Measurements from ENCODE around the gene CIDEB. TPM values are rescaled to one million over a fixed set of nuclear protein-coding genes. Genes with fewer than 3 reads are reported as not detected.
"Not testable (repeated sequence)": the region's sequence is repeated elsewhere in the genome, so short reads cannot be mapped to it uniquely, and the experiment has no call there.

Gene CIDEB
- total RNA-seq = 10 to 100 TPM; 24.5 to 44.2 TPM

DNA sequence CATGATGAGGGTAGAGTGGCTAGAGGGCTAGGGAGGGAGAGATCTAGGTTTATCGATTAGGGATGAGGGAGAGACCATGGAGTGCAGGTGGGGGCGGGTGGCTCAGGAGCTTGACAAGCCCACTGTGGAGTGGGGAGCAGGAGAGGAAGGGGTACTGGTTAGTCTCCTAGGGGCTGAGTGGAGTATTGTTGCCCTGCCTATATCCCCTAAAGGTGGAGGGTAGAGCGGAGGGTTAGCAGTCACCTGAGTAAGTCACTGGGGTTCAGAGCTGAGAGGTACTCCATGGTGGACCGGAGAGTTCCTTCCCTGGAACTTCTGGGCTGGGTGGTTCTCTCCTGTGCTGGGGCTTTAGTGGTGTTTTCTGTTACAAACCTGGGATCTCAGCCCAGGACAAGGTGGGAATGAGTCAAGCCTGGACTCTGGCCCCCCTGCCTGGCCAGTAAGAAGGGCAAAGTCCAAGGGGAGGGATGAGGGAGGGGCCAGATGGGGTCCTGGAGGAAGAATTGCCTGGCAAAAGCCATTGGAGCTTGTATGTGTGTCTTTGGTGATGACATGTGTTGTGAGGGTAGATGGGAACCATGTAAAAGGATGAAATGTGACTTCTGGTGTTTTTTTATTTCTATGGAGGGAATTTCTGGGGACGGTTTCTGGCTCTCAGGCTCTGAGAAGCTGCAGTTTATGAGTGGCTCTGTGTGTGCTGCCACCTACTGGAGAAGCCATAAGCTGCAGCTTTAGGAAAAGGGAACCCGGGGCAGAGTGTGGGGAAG is at the start of gene CIDEB:
TSS of gene CIDEB (minus strand) at position 403 of the 767 bp plus-strand sequence. CDS start at position 284, 119 bp downstream.
- H3K4me3 Mint-ChIP-seq = no peak within 1 kb of the TSS
- no peaks in the 10 kb centered on the region for H3K27me3 Mint-ChIP-seq
- H3K9me3 Mint-ChIP-seq (ENCODE audit: low read depth) = no peaks in the 10 kb centered on the region
- peaks cover 41% of the 10 kb centered on the region for H3K36me3 Mint-ChIP-seq
- CTCF ChIA-PET = interaction anchor here (0.6 to 20.8 kb wide), 34 partner anchors 9 to 249 kb away, joined by 3 to 541 read pairs (median 6); partner anchors contain the start of genes ADCY4, CBLN3, CHMP4A and DHRS1
- DNase-seq (peak; percentile 76), ATAC-seq (no peak)
- peaks cover 42% of the 10 kb centered on the region for H3K4me1 Mint-ChIP-seq
- peak within 1 kb of the TSS; percentile 67 for H3K27ac Mint-ChIP-seq

DNA sequence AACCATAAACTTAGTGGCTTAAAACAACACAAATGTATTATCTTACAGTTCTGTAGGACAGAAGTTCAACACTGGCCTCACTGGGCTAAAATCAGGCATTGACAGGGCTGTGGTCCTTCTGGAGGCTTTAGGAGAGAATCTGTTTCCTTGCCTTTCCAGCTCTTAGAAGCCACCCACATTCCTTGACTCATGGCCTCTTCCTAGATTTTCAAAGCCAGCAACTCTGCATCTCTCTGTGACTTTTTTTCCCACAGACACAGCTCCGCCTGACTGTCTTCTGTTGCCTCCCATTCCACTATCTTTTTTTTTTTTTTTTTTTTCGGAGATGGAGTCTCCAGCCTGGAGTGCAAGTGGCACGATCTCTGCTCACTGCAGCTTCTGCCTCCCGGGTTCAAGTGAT is 48.4 kb upstream of the CIDEB start:
- CTCF ChIA-PET = interaction anchor here (0.6 kb wide), 1 partner anchor 10 kb away, joined by 3 read pairs; no protein-coding TSS in a partner anchor
- Mint-ChIP-seq H3K27ac (no peak overlapping the region), H3K9me3 (ENCODE audit: low read depth) (no peaks in the 10 kb centered on the region), H3K36me3 (no peaks in the 10 kb centered on the region), H3K4me3 (no peak overlapping the region), H3K4me1 (no peaks in the 10 kb centered on the region), H3K27me3 (peaks cover 47% of the 10 kb centered on the region)
- ATAC-seq = no peak
- DNase-seq = no peak

- no peaks in the 10 kb centered on the region for H3K36me3 Mint-ChIP-seq
- CTCF ChIA-PET = no interaction called here
- ATAC-seq (no peak), DNase-seq (no peak)
- no peaks in the 10 kb centered on the region for H3K9me3 Mint-ChIP-seq (ENCODE audit: low read depth)
- H3K4me3 Mint-ChIP-seq = no peak overlapping the region
- peaks cover 50% of the 10 kb centered on the region for H3K27me3 Mint-ChIP-seq
- no peaks in the 10 kb centered on the region for H3K4me1 Mint-ChIP-seq
- no peak overlapping the region for H3K27ac Mint-ChIP-seq
Observed at GRCh38 chr14:24355009-24355408, 47.2 kb upstream of the CIDEB start.

DNA sequence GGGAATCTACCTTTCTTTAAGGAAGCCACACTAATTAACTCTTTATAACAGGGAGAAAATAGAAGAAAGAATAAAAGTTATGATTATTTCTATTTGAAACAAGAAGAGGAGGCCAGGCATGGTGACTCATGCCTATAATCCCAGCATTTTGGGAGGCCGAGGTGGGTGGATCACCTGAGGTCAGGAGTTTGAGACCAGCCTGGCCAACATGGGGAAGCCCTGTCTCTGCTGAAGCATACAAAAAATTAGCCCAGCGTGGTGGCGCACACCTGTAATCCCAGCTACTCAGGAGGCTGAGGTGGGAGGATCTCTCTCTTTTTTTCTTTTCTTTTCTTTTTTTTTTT is 46.7 kb upstream of the CIDEB start:
- peaks cover 50% of the 10 kb centered on the region for H3K27me3 Mint-ChIP-seq
- DNase-seq; H3K27ac Mint-ChIP-seq; H3K4me3 Mint-ChIP-seq; H3K4me1 Mint-ChIP-seq; CTCF ChIA-PET; H3K36me3 Mint-ChIP-seq; H3K9me3 Mint-ChIP-seq (ENCODE audit: low read depth); ATAC-seq: not testable (repeated sequence)

DNA sequence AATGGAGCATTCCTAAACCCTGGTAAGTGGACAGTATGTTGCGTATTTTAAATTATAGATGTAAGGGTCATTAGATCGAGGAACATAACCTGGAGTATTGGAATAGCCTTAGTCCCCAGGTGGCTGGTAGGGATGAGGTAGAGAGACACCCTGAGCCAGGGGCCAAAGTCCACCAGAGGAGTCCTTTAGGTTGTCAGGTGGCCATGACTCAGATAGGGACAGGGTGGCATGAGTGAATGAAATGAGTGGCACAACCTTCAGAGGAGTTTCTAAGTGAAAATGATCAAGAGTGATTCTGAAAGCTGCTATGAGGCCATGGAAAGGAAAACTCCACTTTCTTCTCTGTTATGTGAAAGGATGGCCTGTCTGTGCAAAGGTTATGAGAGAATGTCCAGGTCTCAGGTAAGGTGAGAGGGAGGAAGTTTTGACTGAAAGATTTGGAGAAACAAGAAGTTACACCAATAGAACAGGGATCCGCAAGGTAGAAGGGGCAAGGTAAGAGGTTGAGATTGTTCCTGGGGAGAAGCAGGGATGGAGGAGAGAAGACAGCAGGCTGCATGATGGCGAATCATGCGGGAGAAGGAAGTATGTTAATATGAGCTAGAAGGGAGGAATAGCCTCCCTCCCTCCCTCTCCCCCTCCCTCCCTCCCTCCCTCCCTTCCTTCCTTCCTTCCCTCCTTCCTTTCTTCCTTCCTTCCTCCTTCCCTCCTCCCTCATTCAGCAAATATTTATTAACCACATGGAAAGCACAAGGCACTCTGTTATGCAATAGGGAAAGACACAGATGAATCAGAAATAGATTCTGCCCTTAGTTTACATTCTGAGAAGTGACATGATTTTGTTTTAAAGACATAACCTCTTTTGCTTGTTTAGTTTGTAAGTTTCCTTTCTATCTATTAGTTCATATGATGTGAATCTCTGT is 46.0 kb upstream of the CIDEB start:
- no peak for ATAC-seq
- no peaks in the 10 kb centered on the region for H3K4me1 Mint-ChIP-seq
- H3K9me3 Mint-ChIP-seq (ENCODE audit: low read depth) = no peaks in the 10 kb centered on the region
- H3K27me3 Mint-ChIP-seq = peaks cover 55% of the 10 kb centered on the region
- no peak for DNase-seq
- no peak overlapping the region for H3K4me3 Mint-ChIP-seq
- H3K36me3 Mint-ChIP-seq = no peaks in the 10 kb centered on the region
- CTCF ChIA-PET = no interaction called here
- no peak overlapping the region for H3K27ac Mint-ChIP-seq

DNA sequence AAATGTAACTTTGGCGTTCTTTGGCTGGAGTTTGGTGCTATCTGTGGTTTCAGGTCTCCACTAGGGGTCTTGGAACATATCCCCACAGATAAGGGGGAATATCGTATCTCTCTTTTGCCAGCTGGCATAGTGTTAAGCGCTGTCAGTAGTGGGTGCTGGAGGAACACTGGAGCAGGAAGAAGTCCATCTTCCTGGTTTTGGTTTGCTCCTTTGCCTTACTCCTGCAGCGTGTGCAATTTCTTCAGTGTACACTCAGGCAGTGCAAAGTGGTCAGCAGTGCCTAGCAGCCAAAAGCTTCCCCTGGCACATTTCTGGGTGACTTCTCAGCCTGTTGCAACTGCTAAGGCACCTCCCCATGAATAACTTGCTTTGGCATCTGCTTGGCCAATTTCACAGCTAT is 43.7 kb upstream of the CIDEB start:
- CTCF ChIA-PET = interaction anchor here (1.9 to 2.1 kb wide), 2 partner anchors 18 to 80 kb away, joined by 10 read pairs; no protein-coding TSS in a partner anchor
- no peak for ATAC-seq
- no peak overlapping the region for H3K27ac Mint-ChIP-seq
- no peak overlapping the region for H3K4me3 Mint-ChIP-seq
- H3K27me3 Mint-ChIP-seq = peaks cover 55% of the 10 kb centered on the region
- no peak for DNase-seq
- no peaks in the 10 kb centered on the region for H3K4me1 Mint-ChIP-seq
- H3K9me3 Mint-ChIP-seq (ENCODE audit: low read depth) = no peaks in the 10 kb centered on the region
- no peaks in the 10 kb centered on the region for H3K36me3 Mint-ChIP-seq

- Mint-ChIP-seq H3K4me3 (no peak overlapping the region), H3K9me3 (ENCODE audit: low read depth) (no peaks in the 10 kb centered on the region), H3K4me1 (no peaks in the 10 kb centered on the region), H3K27ac (no peak overlapping the region), H3K27me3 (peaks cover 61% of the 10 kb centered on the region), H3K36me3 (no peaks in the 10 kb centered on the region)
- DNase-seq = no peak
- ATAC-seq = no peak
- CTCF ChIA-PET = interaction anchor here (2.0 kb wide), 1 partner anchor 16 kb away, joined by 7 read pairs; no protein-coding TSS in a partner anchor
Observed at GRCh38 chr14:24349742-24350141, 42.0 kb upstream of the CIDEB start.

DNA sequence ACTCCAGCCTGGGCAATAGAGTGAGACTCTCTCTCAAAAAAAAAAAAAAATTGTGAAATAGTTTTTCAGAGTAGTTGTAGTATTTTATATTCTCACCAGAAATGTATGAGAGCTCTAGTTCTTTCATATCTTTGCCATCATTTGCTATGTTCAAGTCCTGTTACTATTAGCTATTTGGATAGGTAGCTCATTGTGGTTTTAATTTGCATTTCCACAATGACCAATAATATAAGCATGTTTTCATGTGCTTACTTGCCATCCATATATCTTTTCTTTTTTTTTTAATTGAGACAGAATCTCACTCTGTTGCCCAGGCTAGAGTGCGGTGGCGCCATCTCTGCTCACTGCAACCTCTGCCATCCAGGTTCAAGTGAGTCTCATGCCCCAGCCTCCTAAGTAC is 40.4 kb upstream of the CIDEB start:
- Mint-ChIP-seq H3K4me1 (peaks cover 3% of the 10 kb centered on the region), H3K36me3 (no peaks in the 10 kb centered on the region), H3K9me3 (ENCODE audit: low read depth) (no peaks in the 10 kb centered on the region), H3K27me3 (peaks cover 66% of the 10 kb centered on the region), H3K4me3 (no peak overlapping the region), H3K27ac (no peak overlapping the region)
- DNase-seq (no peak), ATAC-seq (no peak)
- CTCF ChIA-PET = interaction anchor here (1.4 to 5.6 kb wide), 3 partner anchors 15 to 84 kb away, joined by 4 to 30 read pairs (median 11); no protein-coding TSS in a partner anchor

DNA sequence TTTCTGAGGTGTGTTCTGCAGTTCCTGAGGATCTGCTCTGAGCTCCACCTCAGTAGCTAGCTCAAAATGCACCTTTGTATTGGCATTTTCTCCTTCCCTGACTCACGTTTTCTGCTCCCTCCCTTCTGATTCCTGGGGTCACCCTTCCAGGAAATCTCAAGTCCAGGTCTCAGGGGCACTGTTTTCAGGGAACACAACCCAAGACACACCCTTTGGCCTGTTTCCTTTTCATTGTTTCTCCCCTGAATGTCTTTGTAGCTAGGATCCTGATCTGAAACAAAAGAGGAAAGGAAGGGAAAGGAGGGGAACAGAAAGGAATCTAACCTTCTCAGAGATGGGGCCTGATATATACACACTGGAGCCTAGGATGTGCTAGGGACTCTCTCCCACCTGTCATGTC is 39.4 kb upstream of the CIDEB start:
- no peak for DNase-seq
- no peak overlapping the region for H3K4me3 Mint-ChIP-seq
- peaks cover 3% of the 10 kb centered on the region for H3K4me1 Mint-ChIP-seq
- H3K27me3 Mint-ChIP-seq = peaks cover 62% of the 10 kb centered on the region
- no peak overlapping the region for H3K27ac Mint-ChIP-seq
- no peak for ATAC-seq
- H3K9me3 Mint-ChIP-seq (ENCODE audit: low read depth) = no peaks in the 10 kb centered on the region
- CTCF ChIA-PET = interaction anchor here (1.4 to 5.6 kb wide), 3 partner anchors 14 to 85 kb away, joined by 4 to 30 read pairs (median 11); no protein-coding TSS in a partner anchor
- H3K36me3 Mint-ChIP-seq = no peaks in the 10 kb centered on the region

DNA sequence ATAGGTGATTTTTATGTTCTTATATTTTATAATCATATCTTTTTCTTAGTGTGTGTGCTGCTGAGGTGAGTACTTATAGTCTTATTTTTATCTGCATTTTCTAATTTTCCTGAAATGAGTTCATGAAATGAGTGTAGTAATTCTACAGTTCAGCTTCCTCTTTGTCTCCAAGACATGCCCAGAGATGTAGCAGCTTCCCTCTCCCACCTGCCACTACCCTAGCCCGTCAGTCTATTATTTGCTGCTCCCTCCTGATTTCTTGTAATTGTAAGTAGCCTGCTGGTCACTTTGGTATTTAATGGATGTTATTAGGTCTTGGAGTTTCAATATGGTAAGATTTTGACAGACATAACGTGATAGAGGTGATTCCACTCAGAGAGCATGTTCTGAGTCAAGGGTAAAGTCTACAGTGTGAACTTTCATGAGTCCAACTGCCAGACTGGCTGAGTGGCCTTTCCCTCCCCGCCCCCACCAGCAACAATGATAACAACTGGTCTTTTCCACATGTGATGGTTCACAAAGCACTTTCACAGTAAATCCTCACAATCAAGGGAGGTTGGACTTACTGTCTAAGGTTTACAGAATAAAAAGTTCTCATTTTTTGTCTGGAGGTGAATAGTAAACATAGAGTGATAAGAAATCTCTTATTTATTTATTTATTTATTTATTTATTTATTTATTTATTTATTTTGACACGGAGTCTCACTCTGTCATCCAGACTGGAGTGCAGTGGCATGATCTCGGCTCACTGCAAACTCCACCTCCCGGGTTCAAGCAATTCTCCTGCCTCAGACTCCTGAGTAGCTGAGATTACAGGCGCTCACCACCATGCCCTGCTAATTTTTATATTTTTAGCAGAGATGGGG is 36.3 kb upstream of the CIDEB start:
- H3K4me1 Mint-ChIP-seq = peaks cover 13% of the 10 kb centered on the region
- no peak for ATAC-seq
- CTCF ChIA-PET = interaction anchor here (0.9 to 5.6 kb wide), 4 partner anchors 11 to 88 kb away, joined by 3 to 30 read pairs (median 4); no protein-coding TSS in a partner anchor

GRCh38 chr14:24342889-24343288 is 35.1 kb upstream of the CIDEB start:
- no peaks in the 10 kb centered on the region for H3K9me3 Mint-ChIP-seq (ENCODE audit: low read depth)
- peaks cover 32% of the 10 kb centered on the region for H3K27me3 Mint-ChIP-seq
- H3K36me3 Mint-ChIP-seq = peaks cover 7% of the 10 kb centered on the region
- no peak for DNase-seq
- CTCF ChIA-PET = interaction anchor here (5.6 kb wide), 1 partner anchor 10 kb away, joined by 30 read pairs; no protein-coding TSS in a partner anchor
- peaks cover 24% of the 10 kb centered on the region for H3K4me1 Mint-ChIP-seq
- no peak for ATAC-seq
- no peak overlapping the region for H3K4me3 Mint-ChIP-seq
- no peak overlapping the region for H3K27ac Mint-ChIP-seq

More for the DNA sequence above, 36.3 kb upstream of the CIDEB start:
- H3K27me3 Mint-ChIP-seq = peaks cover 37% of the 10 kb centered on the region
- no peak overlapping the region for H3K27ac Mint-ChIP-seq
- no peaks in the 10 kb centered on the region for H3K9me3 Mint-ChIP-seq (ENCODE audit: low read depth)
- H3K4me3 Mint-ChIP-seq = no peak overlapping the region
- H3K36me3 Mint-ChIP-seq = no peaks in the 10 kb centered on the region
- DNase-seq = no peak

- no peaks in the 10 kb centered on the region for H3K9me3 Mint-ChIP-seq (ENCODE audit: low read depth)
- ATAC-seq = no peak
- H3K36me3 Mint-ChIP-seq = peaks cover 16% of the 10 kb centered on the region
- H3K4me1 Mint-ChIP-seq = peaks cover 27% of the 10 kb centered on the region
- no peak overlapping the region for H3K4me3 Mint-ChIP-seq
- CTCF ChIA-PET = interaction anchor here (1.0 to 25.2 kb wide), 8 partner anchors 8 to 98 kb away, joined by 3 to 854 read pairs (median 8); partner anchors contain the start of genes CBLN3, CIDEB, KHNYN and LTB4R
- DNase-seq = no peak
- H3K27ac Mint-ChIP-seq = no peak overlapping the region
- peaks cover 20% of the 10 kb centered on the region for H3K27me3 Mint-ChIP-seq
Observed at GRCh38 chr14:24340606-24341005, 32.8 kb upstream of the CIDEB start.
